ENCODE data around the gene RMRP. TPM values are rescaled to one million over a fixed set of nuclear protein-coding genes. Genes with fewer than 3 reads are reported as not detected.
A peak's percentile ranks its signal among the peaks of the same experiment; 100 is the strongest.

Gene RMRP
- polyA plus RNA-seq, 1 of the 3 experiments (the other 2 are of a cell fraction) = 64.9 TPM

DNA sequence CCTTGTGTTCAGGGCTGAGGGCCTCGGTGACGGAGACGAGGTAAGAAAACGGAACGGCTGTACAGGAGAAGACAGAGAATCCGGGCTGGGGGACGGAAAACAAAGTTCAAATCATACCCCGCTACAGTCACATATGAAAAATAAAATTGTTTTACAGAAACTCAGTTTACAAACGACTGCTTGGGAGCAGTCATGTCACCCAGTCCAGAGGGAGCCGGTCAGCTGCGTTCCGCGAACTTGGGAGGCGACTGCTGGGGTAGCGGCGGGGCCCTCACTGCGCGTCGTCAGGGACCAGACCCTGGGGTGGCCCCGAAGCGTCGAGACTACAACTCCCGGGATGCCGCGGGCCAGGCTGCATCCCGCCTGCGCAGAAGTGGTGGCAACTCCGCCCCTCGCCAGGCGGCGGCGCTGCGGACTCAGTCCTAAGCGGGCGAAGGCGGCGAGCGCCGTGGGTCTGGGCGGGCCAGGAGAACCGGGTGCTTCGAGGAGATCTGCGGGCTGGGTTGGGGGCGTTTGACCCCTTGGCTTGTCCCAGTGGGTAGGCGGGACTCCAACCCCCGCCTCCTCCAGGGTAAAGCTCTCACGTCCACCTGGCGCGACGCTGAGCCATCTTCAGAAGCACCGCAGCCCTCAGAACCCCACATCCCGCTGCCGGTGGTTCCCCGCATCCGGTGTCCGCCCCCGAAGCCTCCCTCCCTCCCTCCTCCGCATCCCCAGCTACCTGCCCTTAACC, 11.1 kb downstream of the RMRP start:
- peak; percentile 97 for DNase-seq
- peak overlapping the region; percentile 96 for H3K4me2 ChIP-seq
- peaks cover 6% of the 10 kb centered on the region for H3F3A ChIP-seq (replicated peaks; ENCODE audit: insufficient read depth)
- POLR2A ChIA-PET = interaction anchor here (0.9 to 2.6 kb wide), 4 partner anchors 12 to 567 kb away, joined by 3 to 20 read pairs (median 4); partner anchors contain the start of genes CCDC107, FANCG and RMRP
- no peaks in the 10 kb centered on the region for H3K79me2 ChIP-seq (ENCODE audit: insufficient read depth)
- H3K9ac ChIP-seq = peak overlapping the region; percentile 63
- 8% methylated on average over 8 of the region's 58 CpGs for WGBS (ENCODE audit: low lambda C conversion rate)
- CTCF ChIA-PET = interaction anchor here (0.6 to 5.7 kb wide), 39 partner anchors 11 to 522 kb away, joined by 3 to 86 read pairs (median 4); partner anchors contain the start of genes ARHGEF39, CCDC107, CD72 and CREB3
- H3K9me3 ChIP-seq = no peaks in the 10 kb centered on the region
- H3K4me1 ChIP-seq (ENCODE audit: control insufficient read depth in 1 of 2, insufficient read depth in 2 of 2, low read depth in 1 of 2, low read length in 1 of 2) = peaks cover 6 to 7% of the 10 kb centered on the region in 2 experiments; a peak in 2 of 4 replicates
- H3K4me3 ChIP-seq (ENCODE audit: low read depth in 2 of 2, low read length in 1 of 2) = peak overlapping the region; percentile 61 to 67
- H3K9me2 ChIP-seq = no peaks in the 10 kb centered on the region
- peak overlapping the region in 1 of 2 experiments; percentile 76; a peak in 1 of 4 replicates for H3K27ac ChIP-seq (ENCODE audit: low read depth in 2 of 2, low read length in 1 of 2)
- H4K20me1 ChIP-seq (ENCODE audit: insufficient read depth) = no peaks in the 10 kb centered on the region
- peak overlapping the region; percentile 97 for H2AFZ ChIP-seq (ENCODE audit: low read depth)
- no peaks in the 10 kb centered on the region for H3K36me3 ChIP-seq (replicated peaks in 1 of 2; ENCODE audit: control insufficient read depth in 1 of 2, insufficient read depth in 2 of 2, low read length in 1 of 2)
- no peaks in the 10 kb centered on the region for H3K27me3 ChIP-seq (ENCODE audit: insufficient read depth)
- TF ChIP-seq, protein P1, sequence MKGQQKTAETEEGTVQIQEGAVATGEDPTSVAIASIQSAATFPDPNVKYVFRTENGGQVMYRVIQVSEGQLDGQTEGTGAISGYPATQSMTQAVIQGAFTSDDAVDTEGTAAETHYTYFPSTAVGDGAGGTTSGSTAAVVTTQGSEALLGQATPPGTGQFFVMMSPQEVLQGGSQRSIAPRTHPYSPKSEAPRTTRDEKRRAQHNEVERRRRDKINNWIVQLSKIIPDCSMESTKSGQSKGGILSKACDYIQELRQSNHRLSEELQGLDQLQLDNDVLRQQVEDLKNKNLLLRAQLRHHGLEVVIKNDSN (IDR thresholded peaks at IDR 0.05; ENCODE audit: borderline replicate concordance, low read depth) = no peak
- no peak for TF ChIP-seq SIN3A (IDR thresholded peaks at IDR 0.05; ENCODE audit: borderline replicate concordance, low read depth, low read length)
- TF ChIP-seq, protein P2, sequence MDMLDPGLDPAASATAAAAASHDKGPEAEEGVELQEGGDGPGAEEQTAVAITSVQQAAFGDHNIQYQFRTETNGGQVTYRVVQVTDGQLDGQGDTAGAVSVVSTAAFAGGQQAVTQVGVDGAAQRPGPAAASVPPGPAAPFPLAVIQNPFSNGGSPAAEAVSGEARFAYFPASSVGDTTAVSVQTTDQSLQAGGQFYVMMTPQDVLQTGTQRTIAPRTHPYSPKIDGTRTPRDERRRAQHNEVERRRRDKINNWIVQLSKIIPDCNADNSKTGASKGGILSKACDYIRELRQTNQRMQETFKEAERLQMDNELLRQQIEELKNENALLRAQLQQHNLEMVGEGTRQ (IDR thresholded peaks at IDR 0.05; ENCODE audit: borderline replicate concordance, low read depth, low read length) = no peak
- TF ChIP-seq YY1 (IDR thresholded peaks at IDR 0.05; ENCODE audit: low read depth) = no peak
- TF ChIP-seq, protein P3, sequence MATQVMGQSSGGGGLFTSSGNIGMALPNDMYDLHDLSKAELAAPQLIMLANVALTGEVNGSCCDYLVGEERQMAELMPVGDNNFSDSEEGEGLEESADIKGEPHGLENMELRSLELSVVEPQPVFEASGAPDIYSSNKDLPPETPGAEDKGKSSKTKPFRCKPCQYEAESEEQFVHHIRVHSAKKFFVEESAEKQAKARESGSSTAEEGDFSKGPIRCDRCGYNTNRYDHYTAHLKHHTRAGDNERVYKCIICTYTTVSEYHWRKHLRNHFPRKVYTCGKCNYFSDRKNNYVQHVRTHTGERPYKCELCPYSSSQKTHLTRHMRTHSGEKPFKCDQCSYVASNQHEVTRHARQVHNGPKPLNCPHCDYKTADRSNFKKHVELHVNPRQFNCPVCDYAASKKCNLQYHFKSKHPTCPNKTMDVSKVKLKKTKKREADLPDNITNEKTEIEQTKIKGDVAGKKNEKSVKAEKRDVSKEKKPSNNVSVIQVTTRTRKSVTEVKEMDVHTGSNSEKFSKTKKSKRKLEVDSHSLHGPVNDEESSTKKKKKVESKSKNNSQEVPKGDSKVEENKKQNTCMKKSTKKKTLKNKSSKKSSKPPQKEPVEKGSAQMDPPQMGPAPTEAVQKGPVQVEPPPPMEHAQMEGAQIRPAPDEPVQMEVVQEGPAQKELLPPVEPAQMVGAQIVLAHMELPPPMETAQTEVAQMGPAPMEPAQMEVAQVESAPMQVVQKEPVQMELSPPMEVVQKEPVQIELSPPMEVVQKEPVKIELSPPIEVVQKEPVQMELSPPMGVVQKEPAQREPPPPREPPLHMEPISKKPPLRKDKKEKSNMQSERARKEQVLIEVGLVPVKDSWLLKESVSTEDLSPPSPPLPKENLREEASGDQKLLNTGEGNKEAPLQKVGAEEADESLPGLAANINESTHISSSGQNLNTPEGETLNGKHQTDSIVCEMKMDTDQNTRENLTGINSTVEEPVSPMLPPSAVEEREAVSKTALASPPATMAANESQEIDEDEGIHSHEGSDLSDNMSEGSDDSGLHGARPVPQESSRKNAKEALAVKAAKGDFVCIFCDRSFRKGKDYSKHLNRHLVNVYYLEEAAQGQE (IDR thresholded peaks at IDR 0.05; ENCODE audit: low read depth, low read length) = no peak
- no peak for TF ChIP-seq MEF2A (IDR thresholded peaks at IDR 0.05; ENCODE audit: borderline replicate concordance, low read depth)
- TF ChIP-seq, protein P4, sequence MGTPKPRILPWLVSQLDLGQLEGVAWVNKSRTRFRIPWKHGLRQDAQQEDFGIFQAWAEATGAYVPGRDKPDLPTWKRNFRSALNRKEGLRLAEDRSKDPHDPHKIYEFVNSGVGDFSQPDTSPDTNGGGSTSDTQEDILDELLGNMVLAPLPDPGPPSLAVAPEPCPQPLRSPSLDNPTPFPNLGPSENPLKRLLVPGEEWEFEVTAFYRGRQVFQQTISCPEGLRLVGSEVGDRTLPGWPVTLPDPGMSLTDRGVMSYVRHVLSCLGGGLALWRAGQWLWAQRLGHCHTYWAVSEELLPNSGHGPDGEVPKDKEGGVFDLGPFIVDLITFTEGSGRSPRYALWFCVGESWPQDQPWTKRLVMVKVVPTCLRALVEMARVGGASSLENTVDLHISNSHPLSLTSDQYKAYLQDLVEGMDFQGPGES (IDR thresholded peaks at IDR 0.05; ENCODE audit: low read depth, low read length) = no peak
- TF ChIP-seq, protein P5, sequence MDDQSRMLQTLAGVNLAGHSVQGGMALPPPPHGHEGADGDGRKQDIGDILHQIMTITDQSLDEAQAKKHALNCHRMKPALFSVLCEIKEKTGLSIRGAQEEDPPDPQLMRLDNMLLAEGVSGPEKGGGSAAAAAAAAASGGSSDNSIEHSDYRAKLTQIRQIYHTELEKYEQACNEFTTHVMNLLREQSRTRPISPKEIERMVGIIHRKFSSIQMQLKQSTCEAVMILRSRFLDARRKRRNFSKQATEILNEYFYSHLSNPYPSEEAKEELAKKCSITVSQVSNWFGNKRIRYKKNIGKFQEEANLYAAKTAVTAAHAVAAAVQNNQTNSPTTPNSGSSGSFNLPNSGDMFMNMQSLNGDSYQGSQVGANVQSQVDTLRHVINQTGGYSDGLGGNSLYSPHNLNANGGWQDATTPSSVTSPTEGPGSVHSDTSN (IDR thresholded peaks at IDR 0.05) = no peak
- TF ChIP-seq NRF1 (IDR thresholded peaks at IDR 0.05; ENCODE audit: low read depth, low read length) = peak; percentile 79
- no peak for TF ChIP-seq EP300 (IDR thresholded peaks at IDR 0.05; ENCODE audit: borderline replicate concordance in 1 of 2, low read depth in 1 of 2, low read length in 1 of 2)
- no peak for TF ChIP-seq RFX5 (IDR thresholded peaks at IDR 0.05; ENCODE audit: low read length)
- TF ChIP-seq EZH2phosphoT487 (IDR thresholded peaks at IDR 0.05; ENCODE audit: borderline replicate concordance, low read depth) = no peak
- no peak for TF ChIP-seq TCF12 (IDR thresholded peaks at IDR 0.05)
- no peak for TF ChIP-seq CHD2 (IDR thresholded peaks at IDR 0.05; ENCODE audit: low read length, partially characterized antibody)
- TF ChIP-seq FOXM1 (IDR thresholded peaks at IDR 0.05; ENCODE audit: low read depth) = no peak
- TF ChIP-seq, protein P6, sequence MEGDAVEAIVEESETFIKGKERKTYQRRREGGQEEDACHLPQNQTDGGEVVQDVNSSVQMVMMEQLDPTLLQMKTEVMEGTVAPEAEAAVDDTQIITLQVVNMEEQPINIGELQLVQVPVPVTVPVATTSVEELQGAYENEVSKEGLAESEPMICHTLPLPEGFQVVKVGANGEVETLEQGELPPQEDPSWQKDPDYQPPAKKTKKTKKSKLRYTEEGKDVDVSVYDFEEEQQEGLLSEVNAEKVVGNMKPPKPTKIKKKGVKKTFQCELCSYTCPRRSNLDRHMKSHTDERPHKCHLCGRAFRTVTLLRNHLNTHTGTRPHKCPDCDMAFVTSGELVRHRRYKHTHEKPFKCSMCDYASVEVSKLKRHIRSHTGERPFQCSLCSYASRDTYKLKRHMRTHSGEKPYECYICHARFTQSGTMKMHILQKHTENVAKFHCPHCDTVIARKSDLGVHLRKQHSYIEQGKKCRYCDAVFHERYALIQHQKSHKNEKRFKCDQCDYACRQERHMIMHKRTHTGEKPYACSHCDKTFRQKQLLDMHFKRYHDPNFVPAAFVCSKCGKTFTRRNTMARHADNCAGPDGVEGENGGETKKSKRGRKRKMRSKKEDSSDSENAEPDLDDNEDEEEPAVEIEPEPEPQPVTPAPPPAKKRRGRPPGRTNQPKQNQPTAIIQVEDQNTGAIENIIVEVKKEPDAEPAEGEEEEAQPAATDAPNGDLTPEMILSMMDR (IDR thresholded peaks at IDR 0.05) = peak; percentile 74
- TF ChIP-seq MXI1 (IDR thresholded peaks at IDR 0.05; ENCODE audit: low read depth, low read length) = peak; percentile 59
- TF ChIP-seq TEAD4 (IDR thresholded peaks at IDR 0.05; ENCODE audit: borderline replicate concordance, insufficient read depth) = no peak
- TF ChIP-seq GABPA (IDR thresholded peaks at IDR 0.05; ENCODE audit: low read depth) = no peak
- TF ChIP-seq FOXJ3 (CRISPR knock-in tag; IDR thresholded peaks at IDR 0.05) = peak; percentile 63; the same call in 1 of the 2 replicates
- peak; percentile 67 for TF ChIP-seq TAF1 (IDR thresholded peaks at IDR 0.05; ENCODE audit: borderline replicate concordance, low read depth, low read length)
- no peak for TF ChIP-seq ELF1 (IDR thresholded peaks at IDR 0.05)
- TF ChIP-seq GATA2 (CRISPR knock-in tag; IDR thresholded peaks at IDR 0.05) = no peak
